H1 (cell line): ENCODE measurements around the gene FXYD5. TPM values are rescaled to one million over a fixed set of nuclear protein-coding genes. Genes with fewer than 3 reads are reported as not detected.

ENCODE experiments used
- CTCF ChIA-PET: fragments of 300-600 bp; sonication (Branson Sonifier 250); formaldehyde crosslinking; loops from one replicate; lab custom pipeline; 2021; ENCODE audit not compliant: partially characterized antibody; lab: Charles Lee
- POLR2A ChIA-PET: fragments of 300-600 bp; sonication (Branson Sonifier 250); formaldehyde crosslinking; loops from one replicate; lab custom pipeline; 2021; ENCODE audit warnings: inconsistent platforms; ENCODE audit not compliant: partially characterized antibody; lab: Charles Lee
- DNase-seq, 2 experiments: peaks; one replicate each; pipeline versions ENCODE4 v3.0.0 to v3.0.0-alpha.2; 2010 to 2022; ENCODE audit warnings: low spot score in 2 of 2, low read depth in 1 of 2, mixed read lengths in 1 of 2
- FAIRE-seq: peaks from 2 replicates; lab custom pipeline; 2011; peaks lifted over from hg19 to GRCh38; lab: Jason Lieb, UNC
- H2AFZ ChIP-seq: 2 replicates; pipeline ENCODE4 v1.8.1; 2012; ENCODE audit warnings: low read length, inconsistent platforms
- H2AK5ac ChIP-seq: 2 replicates; pipeline ENCODE4 v1.6.1; 2013; ENCODE audit warnings: low read depth, low read length
- H2BK120ac ChIP-seq: replicated peaks from 2 replicates; pipeline ENCODE3; 2013; ENCODE audit warnings: low read depth, low read length, inconsistent platforms
- H2BK12ac ChIP-seq: 2 replicates; pipeline ENCODE4 v1.6.1; 2013; ENCODE audit warnings: low read depth, low read length
- H2BK15ac ChIP-seq: 2 replicates; pipeline ENCODE4 v1.6.1; 2013; ENCODE audit warnings: low read length
- H2BK20ac ChIP-seq: 2 replicates; pipeline ENCODE4 v1.6.1; 2013; ENCODE audit warnings: low read length
- H2BK5ac ChIP-seq: 2 replicates; pipeline ENCODE4 v1.6.1; 2013; ENCODE audit warnings: low read depth, low read length
- H3K14ac ChIP-seq: 2 replicates; pipeline ENCODE4 v1.6.1; 2013; ENCODE audit warnings: inconsistent platforms; ENCODE audit not compliant: insufficient read length
- H3K18ac ChIP-seq: 2 replicates; pipeline ENCODE4 v1.6.1; 2013; ENCODE audit warnings: low read length; ENCODE audit errors: extremely low read depth
- H3K23ac ChIP-seq: 2 replicates; pipeline ENCODE4 v1.6.1; 2013; ENCODE audit warnings: inconsistent platforms; ENCODE audit not compliant: insufficient read length
- H3K23me2 ChIP-seq: 2 replicates; pipeline ENCODE4 v1.6.1; 2013; ENCODE audit warnings: low read depth, low read length
- H3K27ac ChIP-seq: 2 replicates; pipeline ENCODE4 v1.6.1; 2011; ENCODE audit warnings: low read depth, low read length, inconsistent platforms
- H3K27me3 ChIP-seq, 4 experiments: replicated peaks in 1 of 4; 1 replicate in 1 of 4; 2 replicates in 3 of 4; pipeline versions ENCODE4 v1.6.1 to v1.8.1; 2011 to 2013; ENCODE audit warnings: low read length in 3 of 4, mild to moderate bottlenecking in 3 of 4, inconsistent platforms in 2 of 4, mixed read lengths in 2 of 4, moderate library complexity in 1 of 4; ENCODE audit not compliant: control insufficient read depth in 3 of 4, insufficient read depth in 3 of 4; ENCODE audit errors: extremely low read depth in 1 of 4
- H3K36me3 ChIP-seq, 4 experiments: 2 replicates each; pipeline versions ENCODE4 v1.6.1 to v1.8.1; 2011 to 2013; ENCODE audit warnings: mild to moderate bottlenecking in 4 of 4, low read length in 3 of 4, moderate library complexity in 2 of 4, control low read depth in 1 of 4, inconsistent platforms in 1 of 4; ENCODE audit not compliant: insufficient read depth in 4 of 4, control insufficient read depth in 2 of 4
- H3K4ac ChIP-seq: replicated peaks from 2 replicates; pipeline ENCODE3; 2013; ENCODE audit warnings: low read length, low read depth, mixed read lengths, inconsistent platforms; ENCODE audit not compliant: insufficient read length
- H3K4me1 ChIP-seq, 4 experiments: replicated peaks in 1 of 4; 1 replicate in 1 of 4; 2 replicates in 3 of 4; pipeline versions ENCODE4 v1.6.1 to v1.8.1; 2011 to 2013; ENCODE audit warnings: low read length in 3 of 4, inconsistent platforms in 2 of 4, mixed read lengths in 1 of 4; ENCODE audit not compliant: insufficient read depth in 4 of 4, control insufficient read depth in 3 of 4
- H3K4me2 ChIP-seq, 2 experiments: 2 replicates each; pipeline versions ENCODE4 v1.6.1 to v1.8.1; 2011 to 2013; ENCODE audit warnings: low read depth in 2 of 2, low read length in 2 of 2, control low read depth in 1 of 2, inconsistent platforms in 1 of 2, mild to moderate bottlenecking in 1 of 2; ENCODE audit not compliant: insufficient read depth in 1 of 2
- H3K4me3 ChIP-seq, 4 experiments: fragments of 200-600, 300-600 bp in 1 of 4; sonication (generic), shearing (Covaris generic), sonication (Bioruptor Twin) in 1 of 4; 2 replicates each; pipeline versions ENCODE4 v1.5.1 to v1.8.1; 2011 to 2016; ENCODE audit warnings: low read length in 4 of 4, low read depth in 3 of 4, control low read depth in 2 of 4, inconsistent platforms in 2 of 4, mild to moderate bottlenecking in 2 of 4, mixed read lengths in 1 of 4, moderate library complexity in 1 of 4; ENCODE audit not compliant: insufficient read depth in 2 of 4; ENCODE audit errors: extremely low read depth in 1 of 4
- H3K56ac ChIP-seq: replicated peaks from 2 replicates; pipeline ENCODE3; 2013; ENCODE audit warnings: low read depth, mild to moderate bottlenecking, mixed read lengths, low read length, inconsistent platforms; ENCODE audit not compliant: insufficient read length
- H3K79me1 ChIP-seq: 2 replicates; pipeline ENCODE4 v1.6.1; 2013; ENCODE audit warnings: low read depth, low read length, control low read depth
- H3K79me2 ChIP-seq, 2 experiments: 2 replicates each; pipeline versions ENCODE4 v1.6.1 to v1.8.1; 2012 to 2013; ENCODE audit warnings: low read length in 2 of 2, mild to moderate bottlenecking in 2 of 2, inconsistent platforms in 1 of 2; ENCODE audit not compliant: insufficient read depth in 2 of 2, control insufficient read depth in 1 of 2
- H3K9ac ChIP-seq, 4 experiments: replicated peaks in 1 of 4; 1 replicate in 1 of 4; 2 replicates in 3 of 4; pipeline versions ENCODE4 v1.6.1 to v1.8.1; 2011 to 2013; ENCODE audit warnings: low read depth in 3 of 4, low read length in 3 of 4, control low read depth in 2 of 4, mild to moderate bottlenecking in 2 of 4, moderate library complexity in 2 of 4, inconsistent platforms in 1 of 4; ENCODE audit errors: extremely low read depth in 1 of 4
- H3K9me3 ChIP-seq, 2 experiments: 2 replicates each; pipeline versions ENCODE4 v1.6.1 to v1.8.1; 2012 to 2013; ENCODE audit warnings: mild to moderate bottlenecking in 2 of 2, moderate library complexity in 2 of 2, control low read depth in 1 of 2, inconsistent platforms in 1 of 2, low read depth in 1 of 2, low read length in 1 of 2, mixed read lengths in 1 of 2; ENCODE audit not compliant: insufficient read depth in 2 of 2
- H4K20me1 ChIP-seq, 2 experiments: replicated peaks in 1 of 2; 2 replicates each; pipeline versions ENCODE3 to v1.8.1; 2011 to 2013; ENCODE audit warnings: inconsistent platforms in 2 of 2, low read length in 2 of 2, mild to moderate bottlenecking in 1 of 2; ENCODE audit not compliant: insufficient read depth in 2 of 2, control insufficient read depth in 1 of 2
- H4K5ac ChIP-seq: 2 replicates; pipeline ENCODE4 v1.6.1; 2013; ENCODE audit warnings: low read length, low read depth, mixed read lengths, inconsistent platforms; ENCODE audit not compliant: insufficient read length
- H4K8ac ChIP-seq: 2 replicates; pipeline ENCODE4 v1.8.0; 2013; ENCODE audit warnings: mild to moderate bottlenecking, moderate library complexity, low read length, inconsistent platforms; ENCODE audit not compliant: insufficient read depth; ENCODE audit errors: extremely low read depth
- H4K91ac ChIP-seq: replicated peaks from 2 replicates; pipeline ENCODE3; 2013; ENCODE audit warnings: low read length, mixed read lengths, inconsistent platforms; ENCODE audit not compliant: insufficient read length
- ASH2L ChIP-seq: fragments of 200-600, 300-600 bp; sonication (generic); IDR thresholded peaks from one replicate; pipeline ENCODE4 v1.7.1; 2017; ENCODE audit warnings: low read length
- CREB1 ChIP-seq: IDR thresholded peaks from 2 replicates; pipeline ENCODE4 v1.6.1; 2012; ENCODE audit warnings: inconsistent platforms
- SAP30 ChIP-seq: fragments of 300-600 bp; sonication (generic); IDR thresholded peaks from 2 replicates; pipeline ENCODE4 v1.7.1; 2012; ENCODE audit warnings: low read length, moderate library complexity, mild to moderate bottlenecking, inconsistent platforms; ENCODE audit not compliant: insufficient read depth, insufficient replicate concordance
- WGBS, 2 experiments: shearing (Covaris generic) in 1 of 2; methylation state at CpG; one replicate each; pipeline versions ENCODE4 v1.1.6 to v1.1.7; 2013 to 2015; ENCODE audit warnings: low lambda C conversion rate in 2 of 2, mixed read lengths in 2 of 2, inconsistent platforms in 1 of 2, low coverage in 1 of 2, missing lambda C conversion rate in 1 of 2; ENCODE audit not compliant: insufficient replicate concordance in 2 of 2, insufficient coverage in 1 of 2, insufficient read length in 1 of 2; ENCODE audit errors: extremely low coverage in 1 of 2, missing lambda C conversion rate in 1 of 2; 5-methylcytosine and 5-hydroxymethylcytosine counted together
- polyA plus RNA-seq, 7 experiments: library from polyadenylated mRNA; depleted of rRNA in 3 of 7; stranded (reverse) in 5 of 7; unstranded in 2 of 7; fragments of >200 nt in 5 of 7; fragments of 200-250 nt in 2 of 7; gene quantifications; 1 replicate in 5 of 7; 2 replicates in 1 of 7; 4 replicates in 1 of 7; pipeline versions ENCODE4 v1.2.1 to v1.2.3, GENCODE V29; 2011 to 2013; ENCODE audit warnings: missing spikeins in 2 of 7, mixed read lengths in 2 of 7
- total RNA-seq: library from RNA; stranded (reverse); fragmentation: NEBNext Ultra II Directional; extraction: Animal tissue kit (Norgen Biotek cat#: 25700); gene quantifications from 2 replicates; pipeline ENCODE4 v1.2.1, GENCODE V29; 2021

Gene FXYD5
- total and polyA plus RNA-seq, 2 of the 8 experiments (the other 6 are each of a cell fraction or from before 2014, with no cell fraction given) = 99.0 to 191 TPM

- no peak within 1 kb of the TSS for H3K14ac ChIP-seq
- 9% methylated on average over 13 of the region's 31 CpGs; no CpG with 5 or more reads in 1 of the 2 experiments for WGBS, 2 experiments
Measured at GRCh38 chr19:35143231-35143715, 11.3 kb upstream of the FXYD5 start, which contains the start of gene FXYD7. Gene FXYD7, plus strand, starts transcription at chr19:35143255. Its CDS starts 79 bp downstream, at chr19:35143334.

More at GRCh38 chr19:35143231-35143715, 11.3 kb upstream of the FXYD5 start, which contains the start of gene FXYD7:
- Histone ChIP-seq H4K5ac (no peak within 1 kb of the TSS), H3K4me3 (peak within 1 kb of the TSS; percentile 48 to 68 (median 54)), H3K9ac (no peak within 1 kb of the TSS; a peak in 1 of 7 replicates), H2BK120ac (no peak within 1 kb of the TSS), H3K9me3 (no peaks in the 10 kb centered on the region), H3K27me3 (peaks cover 0 to 15% (median 8%) of the 10 kb centered on the region in 4 experiments; a peak in 5 of 7 replicates), H4K20me1 (peaks cover 0 to 3% of the 10 kb centered on the region in 2 experiments), H2AK5ac (0 out of 2 replicates have a peak within 1 kb of the TSS, but pooled peaks have one; percentile 5), H3K79me1 (no peaks in the 10 kb centered on the region), H2AFZ (no peak within 1 kb of the TSS), H3K27ac (no peak within 1 kb of the TSS), H2BK5ac (peak within 1 kb of the TSS; percentile 10; the same call in 1 of the 2 replicates), H3K4me1 (peaks cover 5 to 30% (median 24%) of the 10 kb centered on the region in 4 experiments), H3K56ac (no peak within 1 kb of the TSS), H3K23me2 (peaks cover 20% of the 10 kb centered on the region; the same call in 1 of the 2 replicates), H2BK15ac (peak within 1 kb of the TSS; percentile 94; the same call in 1 of the 2 replicates), H2BK20ac (peak within 1 kb of the TSS; percentile 72; the same call in 1 of the 2 replicates), H4K91ac (peak within 1 kb of the TSS; percentile 79), H4K8ac (no peak within 1 kb of the TSS), H3K79me2 (no peaks in the 10 kb centered on the region), H3K18ac (peak within 1 kb of the TSS; percentile 48), H3K4me2 (peak within 1 kb of the TSS; percentile 78 to 89), H3K4ac (no peak within 1 kb of the TSS), H3K23ac (no peak within 1 kb of the TSS), H2BK12ac (peak within 1 kb of the TSS; percentile 75; the same call in 1 of the 2 replicates), H3K36me3 (no peaks in the 10 kb centered on the region)
- ChIA-PET CTCF (interaction anchor here (0.6 to 10.2 kb wide), 19 partner anchors 10 to 146 kb away, joined by 3 to 154 read pairs (median 5); partner anchors contain the start of genes FXYD3 and FXYD5), POLR2A (interaction anchor here (0.8 to 4.8 kb wide), 7 partner anchors 10 to 114 kb away, joined by 3 to 67 read pairs (median 4); partner anchors contain the start of gene FXYD5)
- DNase-seq (peak in 1 of 2 experiments; percentile 74), FAIRE-seq (no peak)
- TF ChIP-seq ASH2L (peak; percentile 15), CREB1 (no peak), SAP30 (no peak)
